CD4-positive, alpha-beta T cell (primary cell): ENCODE measurements around the gene KLHL1. TPM values are rescaled to one million over a fixed set of nuclear protein-coding genes. Genes with fewer than 3 reads are reported as not detected.

Source experiments
- ATAC-seq: fragments of 200-7000 bp; cut with Tn5 transposase; one replicate; pipeline ENCODE4 v1.10.0; 2022; ENCODE audit warnings: mild to moderate bottlenecking; ENCODE audit not compliant: poor library complexity
- CTCF ChIA-PET: fragments of 350-600 bp; sonication (Branson Sonifier 250); formaldehyde crosslinking; loops from one replicate; lab custom pipeline; 2021; ENCODE audit warnings: antibody characterized with exemption, inconsistent platforms; lab: Charles Lee
- POLR2A ChIA-PET: fragments of 350-600 bp; sonication (Branson Sonifier 250); formaldehyde crosslinking; loops from one replicate; lab custom pipeline; 2021; ENCODE audit warnings: antibody characterized with exemption, inconsistent platforms; lab: Charles Lee
- DNase-seq, 14 experiments: peaks; one replicate each; pipeline ENCODE4 v3.0.0-alpha.2; 2013 to 2020; ENCODE audit warnings: mixed read lengths in 2 of 14
- H3K27ac ChIP-seq, 2 donors: one replicate each; pipeline versions ENCODE4 v1.5.1 to v1.7.0; 2013; ENCODE audit warnings: low read length in 2 of 2, low read depth in 1 of 2, mild to moderate bottlenecking in 1 of 2
- H3K27me3 ChIP-seq, 2 experiments: 1 replicate in 1 of 2; 2 replicates in 1 of 2; pipeline versions ENCODE4 v1.6.1 to v1.7.0; 2013; ENCODE audit warnings: low read length in 2 of 2, control low read depth in 1 of 2, mild to moderate bottlenecking in 1 of 2, moderate library complexity in 1 of 2; ENCODE audit not compliant: insufficient read depth in 2 of 2, control insufficient read depth in 1 of 2
- H3K36me3 ChIP-seq: one replicate; pipeline ENCODE4 v1.6.1; 2013; ENCODE audit warnings: low read length, control low read depth; ENCODE audit not compliant: insufficient read depth
- H3K4me1 ChIP-seq: one replicate; pipeline ENCODE4 v1.6.1; 2013; ENCODE audit warnings: low read length, control low read depth; ENCODE audit not compliant: insufficient read depth
- H3K4me3 ChIP-seq: one replicate; pipeline ENCODE4 v1.5.1; 2013; ENCODE audit warnings: mild to moderate bottlenecking, low read length, moderate library complexity
- H3K9me3 ChIP-seq, 2 experiments: 1 replicate in 1 of 2; 2 replicates in 1 of 2; pipeline versions ENCODE4 v1.6.1 to v1.7.0; 2013; ENCODE audit warnings: low read length in 2 of 2, mild to moderate bottlenecking in 2 of 2, control low read depth in 1 of 2, moderate library complexity in 1 of 2; ENCODE audit not compliant: control insufficient read depth in 1 of 2, insufficient read depth in 1 of 2
- H3K27ac Mint-ChIP-seq: one replicate; pipeline ENCODE4 v1.8.0; 2020; ENCODE audit warnings: mixed read lengths
- H3K27me3 Mint-ChIP-seq: one replicate; pipeline ENCODE4 v1.8.0; 2021; ENCODE audit warnings: mixed read lengths
- H3K36me3 Mint-ChIP-seq: one replicate; pipeline ENCODE4 v1.8.0; 2021; ENCODE audit warnings: low read depth, mixed read lengths
- H3K4me1 Mint-ChIP-seq: one replicate; pipeline ENCODE4 v1.8.0; 2021; ENCODE audit warnings: low read depth, mixed read lengths
- H3K4me3 Mint-ChIP-seq: one replicate; pipeline ENCODE4 v1.8.0; 2020; ENCODE audit warnings: mild to moderate bottlenecking, mixed read lengths
- H3K9me3 Mint-ChIP-seq: one replicate; pipeline ENCODE4 v1.8.0; 2020; ENCODE audit warnings: mixed read lengths
- CTCF ChIP-seq: fragments of 200-600 bp; IDR thresholded peaks from one replicate; pipeline ENCODE4 v1.8.0; 2022; ENCODE audit warnings: antibody characterized with exemption, mild to moderate bottlenecking
- intact Hi-C, 2 experiments: fragments of 100-400 bp; cut with DNase I in 1 of 2; cut with micrococcal nuclease in 1 of 2; formaldehyde crosslinking; loops; one replicate each; pipeline versions ENCODE4 v1.15.1 to v1.9.0; 2023 to 2025; cut with DNase I, micrococcal nuclease
- total RNA-seq, 174 experiments: library from RNA in 2 of 174; stranded (reverse) in 2 of 174; gene quantifications; one replicate each; pipeline ENCODE4 v1.2.3 and lab custom pipeline; 2021 to 2026

Gene KLHL1
- total RNA-seq, 2 experiments from 2014 or later: not detected

DNA sequence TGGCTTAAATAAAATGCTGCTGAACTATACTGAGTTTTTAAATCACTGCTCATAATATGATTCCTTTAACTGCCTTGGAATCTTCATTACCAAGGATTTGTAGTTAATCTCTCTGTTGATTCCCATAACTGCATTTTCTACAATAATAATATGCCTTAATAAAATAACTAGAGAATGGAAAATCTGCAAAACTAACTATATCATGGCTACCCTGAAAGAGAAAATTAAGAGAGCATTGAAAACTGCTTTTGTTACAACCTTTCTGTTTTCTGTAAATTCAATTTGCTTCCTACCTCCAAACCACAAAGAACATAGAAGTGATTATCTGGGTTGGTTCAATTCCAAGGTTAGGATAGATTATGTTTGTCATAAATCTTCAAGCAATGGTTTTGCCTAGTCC is 203.5 kb downstream of the KLHL1 start:
- H3K9me3 Mint-ChIP-seq: peaks cover 6% of the 10 kb centered on the region
- POLR2A ChIA-PET: no interaction called here
- Histone ChIP-seq H3K4me3 (no peak overlapping the region), H3K4me1 (no peaks in the 10 kb centered on the region), H3K9me3 (peaks cover 0 to 5% of the 10 kb centered on the region in 2 experiments), H3K27ac (no peak overlapping the region), H3K36me3 (no peaks in the 10 kb centered on the region), H3K27me3 (no peaks in the 10 kb centered on the region)
- no peak for TF ChIP-seq CTCF
- H3K4me1 Mint-ChIP-seq: no peaks in the 10 kb centered on the region
- H3K4me3 Mint-ChIP-seq: no peak overlapping the region
- ATAC-seq: no peak
- H3K27me3 Mint-ChIP-seq: no peaks in the 10 kb centered on the region
- intact Hi-C loops: no loop called here
- no peak overlapping the region for H3K27ac Mint-ChIP-seq
- no peaks in the 10 kb centered on the region for H3K36me3 Mint-ChIP-seq
- DNase-seq: no peak
- CTCF ChIA-PET: no interaction called here

DNA sequence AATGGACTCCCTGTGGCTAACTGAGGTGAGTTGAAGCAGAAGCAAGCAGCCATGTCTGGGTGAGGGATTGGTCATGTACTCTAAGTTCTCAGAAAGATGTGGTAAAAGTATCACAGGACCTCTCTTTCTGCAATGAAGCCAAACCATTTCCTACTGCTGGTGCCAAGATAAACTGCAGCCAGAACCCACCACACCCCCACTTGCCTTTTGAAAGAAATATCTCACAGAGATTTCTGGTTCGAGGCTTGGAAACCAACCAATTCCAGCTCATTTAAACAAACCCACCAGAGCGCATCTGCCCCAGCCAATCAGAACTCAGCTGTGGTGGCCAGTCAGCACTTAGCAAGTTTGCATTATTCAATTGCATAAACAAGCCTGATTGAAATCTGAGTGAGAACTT is 205.2 kb downstream of the KLHL1 start:
- CTCF ChIA-PET: no interaction called here

DNA sequence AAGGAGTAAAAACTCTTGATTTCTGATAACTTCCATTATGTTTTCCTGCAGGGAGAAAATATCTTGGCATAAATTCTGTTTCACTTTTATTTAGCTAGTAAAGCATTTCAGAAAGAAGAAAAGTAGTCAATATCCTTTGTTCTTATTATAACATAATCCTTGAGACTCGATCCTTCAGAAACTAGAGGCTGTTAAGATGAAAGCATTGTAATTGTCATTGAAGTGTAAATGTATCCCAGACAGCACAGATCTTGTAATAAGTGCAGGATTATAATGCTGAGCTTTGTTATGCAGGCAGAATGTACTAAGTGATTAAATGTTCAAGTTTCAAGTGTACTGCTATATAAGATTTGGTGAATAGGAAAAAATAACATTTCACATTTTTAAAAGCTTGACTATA is 225.8 kb downstream of the KLHL1 start:
- CTCF ChIA-PET: no interaction called here

More for the DNA sequence above, 205.2 kb downstream of the KLHL1 start:
- no peak overlapping the region for H3K4me3 ChIP-seq
- no peaks in the 10 kb centered on the region for H3K4me1 ChIP-seq
- H3K9me3 ChIP-seq: peaks cover 0 to 5% of the 10 kb centered on the region in 2 experiments
- ATAC-seq (no peak), DNase-seq (no peak)
- intact Hi-C loops: no loop called here
- no peaks in the 10 kb centered on the region for H3K27me3 ChIP-seq
- TF ChIP-seq CTCF: no peak
- no peak overlapping the region for H3K27ac ChIP-seq
- no peaks in the 10 kb centered on the region for H3K36me3 ChIP-seq
- Mint-ChIP-seq H3K36me3 (no peaks in the 10 kb centered on the region), H3K9me3 (peaks cover 10% of the 10 kb centered on the region), H3K27me3 (no peaks in the 10 kb centered on the region), H3K4me1 (no peaks in the 10 kb centered on the region), H3K27ac (no peak overlapping the region), H3K4me3 (no peak overlapping the region)
- POLR2A ChIA-PET: no interaction called here

More for the DNA sequence above, 225.8 kb downstream of the KLHL1 start:
- Mint-ChIP-seq H3K4me3 (no peak overlapping the region), H3K4me1 (no peaks in the 10 kb centered on the region), H3K27ac (no peak overlapping the region), H3K36me3 (no peaks in the 10 kb centered on the region), H3K9me3 (peaks cover 7% of the 10 kb centered on the region), H3K27me3 (no peaks in the 10 kb centered on the region)
- intact Hi-C loops: no loop called here
- TF ChIP-seq CTCF: no peak
- DNase-seq: no peak
- H3K36me3 ChIP-seq: no peaks in the 10 kb centered on the region
- H3K4me1 ChIP-seq: no peaks in the 10 kb centered on the region
- H3K4me3 ChIP-seq: no peak overlapping the region
- POLR2A ChIA-PET: no interaction called here
- ATAC-seq: no peak
- H3K27ac ChIP-seq: no peak overlapping the region
- no peaks in the 10 kb centered on the region for H3K27me3 ChIP-seq
- H3K9me3 ChIP-seq: no peaks in the 10 kb centered on the region
